Retinal pigment epithelial cell (primary cell): ENCODE results near the gene LANCL2.

Experiments used
- DNase-seq: peaks from one replicate; pipeline ENCODE4 v3.0.0-alpha.2; 2010; ENCODE audit warnings: low read depth
- H3K4me3 ChIP-seq: 2 replicates; pipeline ENCODE4 v1.5.1; 2011; ENCODE audit warnings: mild to moderate bottlenecking, low read length, control low read depth, moderate library complexity
- TF ChIP-seq, protein P1 (sequence below): conservative IDR thresholded peaks from 2 replicates; pipeline ENCODE4 v1.5.1; 2011; ENCODE audit warnings: low read depth, low read length, control low read depth, inconsistent platforms

LANCL2 gene

DNA sequence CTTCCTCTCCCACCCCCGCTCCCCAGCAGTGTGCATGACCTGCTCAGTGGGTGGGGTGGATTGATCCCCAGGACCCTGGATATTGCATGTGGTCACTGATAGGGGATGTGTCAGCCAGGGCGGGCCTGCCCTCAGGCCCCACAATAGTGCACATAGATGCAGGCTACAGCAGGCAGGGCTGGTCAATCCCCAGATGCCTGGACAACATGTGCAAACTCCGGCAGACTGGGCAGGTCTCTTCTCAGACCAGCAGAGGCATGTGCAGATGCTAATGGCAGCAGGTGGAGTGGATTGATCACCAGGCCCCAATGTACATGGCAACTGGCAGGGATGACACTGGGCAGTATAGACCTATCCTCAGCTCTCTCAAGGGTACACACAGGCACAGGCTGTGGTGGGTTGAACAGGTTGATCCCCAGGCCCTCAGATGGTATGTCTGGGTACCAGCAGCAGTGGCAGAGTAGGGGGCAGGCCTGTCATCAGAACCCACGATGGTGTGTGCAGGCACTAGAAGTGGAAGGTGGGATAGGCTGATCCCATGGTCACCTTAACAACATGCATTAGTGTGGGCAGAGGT lies 98.6 kb downstream of the LANCL2 start:
- TF ChIP-seq, protein P1, sequence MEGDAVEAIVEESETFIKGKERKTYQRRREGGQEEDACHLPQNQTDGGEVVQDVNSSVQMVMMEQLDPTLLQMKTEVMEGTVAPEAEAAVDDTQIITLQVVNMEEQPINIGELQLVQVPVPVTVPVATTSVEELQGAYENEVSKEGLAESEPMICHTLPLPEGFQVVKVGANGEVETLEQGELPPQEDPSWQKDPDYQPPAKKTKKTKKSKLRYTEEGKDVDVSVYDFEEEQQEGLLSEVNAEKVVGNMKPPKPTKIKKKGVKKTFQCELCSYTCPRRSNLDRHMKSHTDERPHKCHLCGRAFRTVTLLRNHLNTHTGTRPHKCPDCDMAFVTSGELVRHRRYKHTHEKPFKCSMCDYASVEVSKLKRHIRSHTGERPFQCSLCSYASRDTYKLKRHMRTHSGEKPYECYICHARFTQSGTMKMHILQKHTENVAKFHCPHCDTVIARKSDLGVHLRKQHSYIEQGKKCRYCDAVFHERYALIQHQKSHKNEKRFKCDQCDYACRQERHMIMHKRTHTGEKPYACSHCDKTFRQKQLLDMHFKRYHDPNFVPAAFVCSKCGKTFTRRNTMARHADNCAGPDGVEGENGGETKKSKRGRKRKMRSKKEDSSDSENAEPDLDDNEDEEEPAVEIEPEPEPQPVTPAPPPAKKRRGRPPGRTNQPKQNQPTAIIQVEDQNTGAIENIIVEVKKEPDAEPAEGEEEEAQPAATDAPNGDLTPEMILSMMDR = no peak
- no peak for DNase-seq
- no peak overlapping the region for H3K4me3 ChIP-seq

DNA sequence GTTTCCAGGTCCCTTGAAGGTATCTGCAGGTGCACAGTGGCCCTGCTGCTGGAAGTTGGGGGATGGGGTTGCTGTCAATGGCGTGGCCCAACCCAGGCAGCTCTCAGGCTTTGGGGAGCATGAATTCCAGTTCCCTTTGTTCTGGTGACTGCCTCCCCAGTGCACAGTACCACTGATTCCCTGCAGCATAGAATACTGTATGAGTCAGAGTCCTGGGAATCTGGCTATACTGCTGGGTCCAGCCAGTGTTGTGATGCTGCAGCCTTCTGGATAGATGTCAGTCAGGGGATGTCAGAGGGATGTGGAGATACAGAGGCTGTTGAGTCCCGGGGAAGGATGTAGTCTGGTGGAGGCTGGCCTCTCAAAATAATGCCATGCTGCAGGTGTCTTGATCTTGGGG lies 99.3 kb downstream of the LANCL2 start:
- TF ChIP-seq, protein P1 = no peak
- DNase-seq = no peak
- H3K4me3 ChIP-seq = no peak overlapping the region

DNA sequence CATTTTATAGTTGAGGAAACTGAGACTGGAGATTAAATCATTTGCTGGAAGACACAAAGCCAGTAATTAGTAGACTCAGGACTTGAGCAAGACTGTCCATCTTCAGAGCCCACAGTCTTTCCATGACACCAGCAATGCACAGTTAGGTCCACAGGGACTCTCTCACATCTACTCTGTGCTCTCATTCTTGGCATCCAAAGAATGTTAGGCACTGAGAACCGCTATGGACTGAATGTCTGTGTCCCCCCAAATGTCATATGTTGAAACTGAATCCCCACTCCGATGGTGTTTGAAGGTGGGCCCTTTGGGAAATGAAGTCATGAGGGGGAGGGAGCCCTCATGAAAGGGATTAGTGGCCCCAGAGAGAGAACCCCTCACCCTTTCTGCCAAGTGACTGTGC lies 100.6 kb downstream of the LANCL2 start:
- TF ChIP-seq, protein P1 = no peak
- DNase-seq = no peak
- H3K4me3 ChIP-seq = no peak overlapping the region

DNA sequence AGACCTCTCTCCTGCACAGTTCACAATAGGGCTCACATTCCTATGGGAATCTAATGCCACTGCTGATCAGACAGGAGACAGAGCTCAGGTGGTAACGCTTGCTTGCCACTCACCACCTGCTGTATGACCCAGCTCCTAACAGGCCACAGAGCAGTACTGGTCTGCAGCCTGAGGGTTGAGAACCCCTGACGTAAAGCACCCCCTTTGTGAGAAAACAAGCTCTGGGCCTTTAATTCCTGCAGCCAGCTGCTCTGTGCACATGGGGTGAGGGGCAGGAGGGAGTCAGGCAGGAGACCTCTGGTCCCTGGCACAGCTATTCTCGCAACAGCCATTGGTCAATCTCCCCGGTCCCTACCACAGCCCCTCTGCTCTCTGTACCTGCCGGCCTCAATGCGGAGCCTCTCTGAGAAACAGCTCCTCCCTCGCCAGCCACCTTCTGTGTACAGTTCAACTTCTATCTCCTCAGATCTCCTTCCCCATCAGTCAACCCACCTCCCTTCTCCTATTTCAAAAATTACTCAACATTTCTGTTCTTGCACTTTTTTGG lies 102.0 kb downstream of the LANCL2 start:
- H3K4me3 ChIP-seq = no peak overlapping the region
- no peak for DNase-seq
- TF ChIP-seq, protein P1 = no peak

GRCh38 chr7:55468495-55468894 lies 103.4 kb downstream of the LANCL2 start:
- H3K4me3 ChIP-seq = no peak overlapping the region
- no peak for DNase-seq
- TF ChIP-seq, protein P1 = no peak

- TF ChIP-seq, protein P1 = no peak
- no peak for DNase-seq
- no peak overlapping the region for H3K4me3 ChIP-seq
Measured at GRCh38 chr7:55469271-55469681, 104.1 kb downstream of the LANCL2 start.

- TF ChIP-seq, protein P1 = no peak
- H3K4me3 ChIP-seq = no peak overlapping the region
- no peak for DNase-seq
Measured at GRCh38 chr7:55469721-55470120, 104.6 kb downstream of the LANCL2 start.
